LNCaP clone FGC (cell line): ENCODE measurements around the gene SAA1.

ENCODE experiments used
- DNase-seq: peaks from one replicate; pipeline ENCODE4 v3.0.0-alpha.2; 2011; ENCODE audit warnings: low read depth
- H3K4me3 ChIP-seq: 2 replicates; pipeline ENCODE4 v1.5.1; 2011; ENCODE audit warnings: mild to moderate bottlenecking, low read depth, low read length, control low read depth
- CTCF ChIP-seq: IDR thresholded peaks from 2 replicates; pipeline ENCODE4 v1.5.1; 2012; ENCODE audit warnings: mild to moderate bottlenecking; ENCODE audit not compliant: control insufficient read depth, insufficient read depth; ENCODE audit errors: extremely low read depth

The SAA1 gene

DNA sequence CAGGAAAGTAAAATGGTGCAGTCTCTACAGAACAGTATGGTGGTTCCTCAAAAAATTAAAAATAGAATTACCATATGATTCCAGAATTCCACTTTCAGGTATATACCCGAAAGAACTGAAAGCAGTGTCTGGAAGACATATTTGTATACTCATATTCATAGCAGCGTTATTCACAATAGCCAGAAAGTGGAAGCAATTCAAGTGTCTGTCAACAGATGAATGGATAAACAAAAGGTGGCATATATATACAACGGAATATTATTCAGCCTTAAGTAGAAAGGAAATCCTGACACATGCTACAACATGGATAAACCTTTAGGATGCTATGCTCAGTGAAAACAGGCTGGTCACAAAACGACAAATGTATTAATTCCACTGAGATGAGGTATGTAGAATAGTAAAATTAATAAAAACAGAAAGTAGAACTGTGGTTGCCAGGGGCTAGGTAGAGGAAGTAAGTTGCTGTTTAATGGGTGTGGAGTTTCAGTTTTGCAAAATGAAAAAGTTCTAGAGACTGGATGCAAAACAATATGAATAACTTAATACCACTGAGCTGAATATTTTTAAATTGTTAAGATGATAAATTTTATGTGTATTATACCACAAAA is 14.5 kb downstream of the SAA1 start:
- no peak overlapping the region for H3K4me3 ChIP-seq
- DNase-seq, result no peak
- TF ChIP-seq CTCF, result no peak

- TF ChIP-seq CTCF, result no peak
- no peak for DNase-seq
- no peak overlapping the region for H3K4me3 ChIP-seq
These were observed 16.6 kb downstream of the SAA1 start for GRCh38 chr11:18282626-18283025.

DNA sequence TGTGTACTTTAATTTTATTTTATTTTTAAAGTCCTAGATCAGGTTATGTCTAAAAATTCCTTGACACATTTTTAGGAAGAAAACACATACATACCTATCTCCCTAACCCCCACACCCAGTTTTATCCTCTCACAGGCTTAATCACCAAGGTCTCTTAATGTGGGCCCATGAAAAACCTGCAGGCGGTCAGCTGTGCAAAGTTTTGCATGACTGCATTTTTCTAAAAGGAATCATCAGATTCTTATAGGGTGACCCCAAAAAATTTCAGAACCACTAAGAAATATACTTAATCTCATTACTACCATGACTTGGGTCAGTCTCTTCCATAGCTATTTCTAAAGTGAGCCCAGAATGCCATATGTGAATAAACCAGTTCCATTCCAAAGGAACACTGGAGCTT is 19.8 kb downstream of the SAA1 start:
- H3K4me3 ChIP-seq, result no peak overlapping the region
- no peak for DNase-seq
- no peak for TF ChIP-seq CTCF

GRCh38 chr11:18288911-18289310 is 22.8 kb downstream of the SAA1 start:
- DNase-seq, result no peak
- no peak for TF ChIP-seq CTCF
- H3K4me3 ChIP-seq, result no peak overlapping the region

DNA sequence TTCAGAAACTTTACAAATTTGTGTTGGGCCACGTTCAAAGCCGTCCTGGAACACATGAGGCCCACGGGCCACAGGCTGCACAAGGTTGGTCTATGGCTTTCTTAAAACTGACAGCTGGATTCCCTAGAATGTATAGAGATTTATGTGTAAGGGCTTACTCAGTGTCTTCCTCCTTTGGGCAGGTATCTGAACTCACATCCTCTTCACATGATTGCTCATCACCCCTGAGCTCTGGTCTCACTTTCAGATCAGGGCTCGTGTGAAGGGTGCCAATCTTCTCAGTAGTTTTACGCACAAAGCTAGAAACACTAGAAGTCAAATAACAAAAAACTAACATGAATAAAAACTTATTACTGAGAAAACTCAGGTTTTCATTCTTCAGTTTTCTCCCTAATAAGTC is 28.8 kb downstream of the SAA1 start:
- no peak for TF ChIP-seq CTCF
- no peak for DNase-seq
- no peak overlapping the region for H3K4me3 ChIP-seq

DNA sequence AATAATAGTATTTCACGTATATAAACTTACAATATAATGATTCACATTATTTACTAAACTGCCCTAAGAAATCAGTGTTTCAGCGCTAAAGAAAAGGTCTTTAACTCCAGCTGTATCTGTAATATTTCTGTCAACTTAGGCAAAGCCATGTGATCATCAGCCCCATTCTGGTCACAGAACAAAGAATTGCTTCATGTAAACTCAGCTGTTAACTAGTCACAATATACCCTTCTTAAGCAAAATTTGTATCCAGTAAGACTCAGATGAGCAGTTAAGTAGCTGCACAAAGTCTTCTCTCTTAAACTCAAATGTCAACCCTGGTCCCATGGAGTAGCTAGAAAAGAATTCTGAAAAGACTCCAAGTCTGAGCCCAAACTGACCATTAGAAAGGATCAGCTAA is 29.3 kb downstream of the SAA1 start:
- no peak for TF ChIP-seq CTCF
- no peak overlapping the region for H3K4me3 ChIP-seq
- DNase-seq, result no peak

DNA sequence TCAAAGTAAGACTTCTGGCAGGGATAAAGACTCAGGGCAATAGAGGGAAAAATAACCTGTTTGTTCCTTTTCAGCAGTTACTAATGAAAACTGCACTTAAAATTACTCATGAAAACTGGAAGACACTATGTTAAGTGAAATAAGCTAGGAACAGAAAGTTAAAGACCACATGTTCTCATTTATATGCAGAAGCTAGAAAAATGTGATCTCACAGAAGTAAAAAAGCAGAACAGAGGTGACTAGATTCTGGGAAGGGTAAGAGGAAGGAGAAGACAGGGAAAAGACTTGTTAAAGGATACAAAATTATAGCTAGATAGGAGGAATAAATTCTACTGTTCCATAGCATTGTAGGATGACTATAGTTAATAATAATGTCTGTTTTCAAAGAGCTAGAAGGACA is 33.7 kb downstream of the SAA1 start:
- no peak overlapping the region for H3K4me3 ChIP-seq
- no peak for TF ChIP-seq CTCF
- DNase-seq, result no peak
